Measurements from ENCODE around the gene RFX7. TPM values are rescaled to one million over a fixed set of nuclear protein-coding genes. Genes with fewer than 3 reads are reported as not detected.
A peak's percentile ranks its signal among the peaks of the same experiment; 100 is the strongest.

The RFX7 gene
- total and polyA plus RNA-seq, 2 donors (not counting 1 experiment from before 2014, with no cell fraction given) = 5.4 to 6.9 TPM

DNA sequence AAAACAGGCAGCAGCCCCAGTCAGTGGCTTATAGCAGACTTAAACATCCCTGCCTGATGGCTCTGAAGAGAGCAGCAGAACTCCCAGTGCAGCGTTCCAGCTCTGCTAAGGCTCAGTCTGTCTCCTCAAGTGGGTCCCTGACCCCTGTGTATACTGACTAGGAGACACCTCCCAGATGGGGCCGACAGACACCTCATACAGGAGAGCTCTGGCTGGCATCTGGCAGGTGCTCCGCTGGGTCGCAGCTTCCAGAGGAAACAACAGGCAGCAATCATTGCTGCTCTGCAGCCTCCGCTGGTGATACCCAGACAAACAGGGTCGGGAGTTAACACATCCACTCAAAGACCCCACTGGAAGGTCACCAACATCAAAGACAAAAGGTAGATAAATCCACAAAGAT lies 93.5 kb downstream of the RFX7 start:
- Histone ChIP-seq H3K27ac (ENCODE audit: insufficient read depth, low read length) (no peak overlapping the region), H3K9ac (ENCODE audit: insufficient read depth, low read length) (no peak overlapping the region), H3K9me3 (ENCODE audit: control insufficient read depth, insufficient read depth, low read depth, low read length) (no peaks in the 10 kb centered on the region), H3K79me2 (ENCODE audit: control insufficient read depth, insufficient read depth, low read length) (peaks cover 17% of the 10 kb centered on the region), H3K36me3 (ENCODE audit: control insufficient read depth, insufficient read depth, low read length) (no peaks in the 10 kb centered on the region), H3K27me3 (ENCODE audit: control insufficient read depth, insufficient read depth, low read length) (no peaks in the 10 kb centered on the region), H2AFZ (ENCODE audit: low read length) (no peak overlapping the region), H3K4me2 (ENCODE audit: extremely low read depth, insufficient read depth, low read length) (no peak overlapping the region), H3K4me1 (ENCODE audit: control insufficient read depth, extremely low read depth, insufficient read depth, low read length) (peaks cover 6% of the 10 kb centered on the region), H3K4me3 (replicated peaks in 1 of 4; ENCODE audit: control extremely low read depth in 1 of 4, insufficient read depth in 1 of 4, low read depth in 3 of 4, low read length in 4 of 4) (no peak overlapping the region), H4K20me1 (ENCODE audit: control insufficient read depth, extremely low read depth, insufficient read depth, low read length) (no peaks in the 10 kb centered on the region)
- DNase-seq (ENCODE audit: low read depth in 2 of 2) = no peak
- TF ChIP-seq, protein P1, sequence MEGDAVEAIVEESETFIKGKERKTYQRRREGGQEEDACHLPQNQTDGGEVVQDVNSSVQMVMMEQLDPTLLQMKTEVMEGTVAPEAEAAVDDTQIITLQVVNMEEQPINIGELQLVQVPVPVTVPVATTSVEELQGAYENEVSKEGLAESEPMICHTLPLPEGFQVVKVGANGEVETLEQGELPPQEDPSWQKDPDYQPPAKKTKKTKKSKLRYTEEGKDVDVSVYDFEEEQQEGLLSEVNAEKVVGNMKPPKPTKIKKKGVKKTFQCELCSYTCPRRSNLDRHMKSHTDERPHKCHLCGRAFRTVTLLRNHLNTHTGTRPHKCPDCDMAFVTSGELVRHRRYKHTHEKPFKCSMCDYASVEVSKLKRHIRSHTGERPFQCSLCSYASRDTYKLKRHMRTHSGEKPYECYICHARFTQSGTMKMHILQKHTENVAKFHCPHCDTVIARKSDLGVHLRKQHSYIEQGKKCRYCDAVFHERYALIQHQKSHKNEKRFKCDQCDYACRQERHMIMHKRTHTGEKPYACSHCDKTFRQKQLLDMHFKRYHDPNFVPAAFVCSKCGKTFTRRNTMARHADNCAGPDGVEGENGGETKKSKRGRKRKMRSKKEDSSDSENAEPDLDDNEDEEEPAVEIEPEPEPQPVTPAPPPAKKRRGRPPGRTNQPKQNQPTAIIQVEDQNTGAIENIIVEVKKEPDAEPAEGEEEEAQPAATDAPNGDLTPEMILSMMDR (conservative IDR thresholded peaks at IDR 0.05 in 1 of 2, IDR thresholded peaks at IDR 0.05 in 1 of 2; ENCODE audit: low read depth in 1 of 2, low read length in 2 of 2) = no peak
- TF ChIP-seq EZH2 (IDR thresholded peaks at IDR 0.05; ENCODE audit: low read length, missing control alignments) = no peak

DNA sequence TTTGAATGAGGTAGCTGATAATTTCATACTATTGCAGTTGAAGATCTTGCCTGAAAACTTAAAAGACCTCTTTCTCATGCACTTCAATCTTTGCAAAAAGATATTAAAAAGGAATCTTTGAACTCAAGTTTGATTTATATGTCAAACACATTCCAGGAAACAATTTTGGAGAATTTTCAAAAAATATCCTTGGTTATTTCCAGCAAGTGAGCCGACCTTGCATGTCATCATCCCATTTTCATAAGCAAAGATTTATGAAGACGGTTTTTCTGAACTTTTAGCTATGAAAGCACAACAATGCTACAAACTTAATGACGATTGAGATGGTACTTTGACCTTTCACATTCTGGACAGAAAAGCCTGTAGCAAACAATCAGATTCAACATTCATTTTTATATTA lies 95.6 kb downstream of the RFX7 start:
- DNase-seq (ENCODE audit: low read depth in 2 of 2) = no peak
- H3K79me2 ChIP-seq (ENCODE audit: control insufficient read depth, insufficient read depth, low read length) = peaks cover 13% of the 10 kb centered on the region

DNA sequence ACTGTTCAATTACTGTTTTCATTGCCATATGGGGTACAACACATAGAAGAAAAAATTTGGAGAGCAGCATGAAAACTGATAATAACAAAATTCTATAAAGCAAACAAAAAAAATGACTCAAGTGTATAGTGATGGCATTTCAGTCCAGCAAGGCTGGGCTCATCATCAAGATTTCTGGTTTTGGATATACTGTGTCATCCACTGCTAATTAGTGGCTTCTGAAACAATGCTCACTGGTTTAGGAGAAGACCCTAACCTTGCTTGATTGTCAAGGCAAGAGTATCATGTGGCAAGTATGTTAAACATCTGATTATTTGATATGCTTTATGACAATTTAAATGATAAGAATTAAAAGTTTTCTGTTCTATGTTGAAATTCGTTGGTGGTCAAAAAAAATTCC lies 96.9 kb downstream of the RFX7 start:
- no peak overlapping the region for H3K27ac ChIP-seq (ENCODE audit: insufficient read depth, low read length)
- TF ChIP-seq, protein P1 (conservative IDR thresholded peaks at IDR 0.05 in 1 of 2, IDR thresholded peaks at IDR 0.05 in 1 of 2; ENCODE audit: low read depth in 1 of 2, low read length in 2 of 2) = no peak
- TF ChIP-seq EZH2 (IDR thresholded peaks at IDR 0.05; ENCODE audit: low read length, missing control alignments) = no peak
- no peaks in the 10 kb centered on the region for H3K27me3 ChIP-seq (ENCODE audit: control insufficient read depth, insufficient read depth, low read length)
- H3K4me3 ChIP-seq (replicated peaks in 1 of 4; ENCODE audit: control extremely low read depth in 1 of 4, insufficient read depth in 1 of 4, low read depth in 3 of 4, low read length in 4 of 4) = no peak overlapping the region
- H3K36me3 ChIP-seq (ENCODE audit: control insufficient read depth, insufficient read depth, low read length) = peaks cover 3% of the 10 kb centered on the region
- no peaks in the 10 kb centered on the region for H4K20me1 ChIP-seq (ENCODE audit: control insufficient read depth, extremely low read depth, insufficient read depth, low read length)
- no peaks in the 10 kb centered on the region for H3K9me3 ChIP-seq (ENCODE audit: control insufficient read depth, insufficient read depth, low read depth, low read length)
- H2AFZ ChIP-seq (ENCODE audit: low read length) = no peak overlapping the region
- no peak overlapping the region for H3K9ac ChIP-seq (ENCODE audit: insufficient read depth, low read length)
- peaks cover 6% of the 10 kb centered on the region for H3K4me1 ChIP-seq (ENCODE audit: control insufficient read depth, extremely low read depth, insufficient read depth, low read length)
- DNase-seq (ENCODE audit: low read depth in 2 of 2) = peak; percentile 11 to 27
- peaks cover 11% of the 10 kb centered on the region for H3K79me2 ChIP-seq (ENCODE audit: control insufficient read depth, insufficient read depth, low read length)
- H3K4me2 ChIP-seq (ENCODE audit: extremely low read depth, insufficient read depth, low read length) = no peak overlapping the region

More for the DNA sequence above, 95.6 kb downstream of the RFX7 start:
- no peaks in the 10 kb centered on the region for H3K27me3 ChIP-seq (ENCODE audit: control insufficient read depth, insufficient read depth, low read length)
- H3K9ac ChIP-seq (ENCODE audit: insufficient read depth, low read length) = no peak overlapping the region
- H2AFZ ChIP-seq (ENCODE audit: low read length) = no peak overlapping the region
- no peak overlapping the region for H3K4me3 ChIP-seq (replicated peaks in 1 of 4; ENCODE audit: control extremely low read depth in 1 of 4, insufficient read depth in 1 of 4, low read depth in 3 of 4, low read length in 4 of 4)
- peaks cover 6% of the 10 kb centered on the region for H3K4me1 ChIP-seq (ENCODE audit: control insufficient read depth, extremely low read depth, insufficient read depth, low read length)
- H3K4me2 ChIP-seq (ENCODE audit: extremely low read depth, insufficient read depth, low read length) = no peak overlapping the region
- peak overlapping the region; percentile 38 for H3K27ac ChIP-seq (ENCODE audit: insufficient read depth, low read length)
- H3K36me3 ChIP-seq (ENCODE audit: control insufficient read depth, insufficient read depth, low read length) = no peaks in the 10 kb centered on the region
- no peaks in the 10 kb centered on the region for H3K9me3 ChIP-seq (ENCODE audit: control insufficient read depth, insufficient read depth, low read depth, low read length)
- no peak for TF ChIP-seq EZH2 (IDR thresholded peaks at IDR 0.05; ENCODE audit: low read length, missing control alignments)
- TF ChIP-seq, protein P1 (conservative IDR thresholded peaks at IDR 0.05 in 1 of 2, IDR thresholded peaks at IDR 0.05 in 1 of 2; ENCODE audit: low read depth in 1 of 2, low read length in 2 of 2) = no peak
- H4K20me1 ChIP-seq (ENCODE audit: control insufficient read depth, extremely low read depth, insufficient read depth, low read length) = no peaks in the 10 kb centered on the region

Data from fibroblast of lung (primary cell).